ENCODE data around the gene GLYATL3.

- TF ChIP-seq FOXP2 (optimal IDR thresholded peaks at IDR 0.05; ENCODE audit: control extremely low read depth, extremely low read length, insufficient read depth) (no peak), EZH2 (IDR thresholded peaks at IDR 0.05) (no peak), POLR2AphosphoS5 (IDR thresholded peaks at IDR 0.05; ENCODE audit: borderline replicate concordance, low read depth, low read length) (no peak)
These were observed 53.7 kb downstream of the GLYATL3 start for GRCh38 chr6:49553384-49553783.
